ENCODE data around the gene URB1.
A peak's percentile ranks its signal among the peaks of the same experiment; 100 is the strongest.

The URB1 gene

GRCh38 chr21:32392880-32393676 is at the start of gene URB1 (continued):
- no peak for TF ChIP-seq ZNF302 (tag by site-specific recombination; IDR thresholded peaks at IDR 0.05; ENCODE audit: low read depth)
- no peak for TF ChIP-seq HIC1 (tag by site-specific recombination; IDR thresholded peaks at IDR 0.05)
- TF ChIP-seq ZSCAN4 (tag by site-specific recombination; IDR thresholded peaks at IDR 0.05): no peak
- no peak for TF ChIP-seq ZNF626 (tag by site-specific recombination; IDR thresholded peaks at IDR 0.05)
- no peak for TF ChIP-seq ZNF843 (tag by site-specific recombination; IDR thresholded peaks at IDR 0.05)
- no peak for TF ChIP-seq GLIS2 (tag by site-specific recombination; IDR thresholded peaks at IDR 0.05)
- TF ChIP-seq, protein P1, sequence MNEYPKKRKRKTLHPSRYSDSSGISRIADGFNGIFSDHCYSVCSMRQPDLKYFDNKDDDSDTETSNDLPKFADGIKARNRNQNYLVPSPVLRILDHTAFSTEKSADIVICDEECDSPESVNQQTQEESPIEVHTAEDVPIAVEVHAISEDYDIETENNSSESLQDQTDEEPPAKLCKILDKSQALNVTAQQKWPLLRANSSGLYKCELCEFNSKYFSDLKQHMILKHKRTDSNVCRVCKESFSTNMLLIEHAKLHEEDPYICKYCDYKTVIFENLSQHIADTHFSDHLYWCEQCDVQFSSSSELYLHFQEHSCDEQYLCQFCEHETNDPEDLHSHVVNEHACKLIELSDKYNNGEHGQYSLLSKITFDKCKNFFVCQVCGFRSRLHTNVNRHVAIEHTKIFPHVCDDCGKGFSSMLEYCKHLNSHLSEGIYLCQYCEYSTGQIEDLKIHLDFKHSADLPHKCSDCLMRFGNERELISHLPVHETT (tag by site-specific recombination; IDR thresholded peaks at IDR 0.05): peak; percentile 31; the same call in 1 of the 2 replicates
- TF ChIP-seq KLF9 (tag by site-specific recombination; IDR thresholded peaks at IDR 0.05; ENCODE audit: low read depth): peak; percentile 99
- TF ChIP-seq ZNF677 (tag by site-specific recombination; IDR thresholded peaks at IDR 0.05): no peak; the same call in 1 of the 2 replicates
- TF ChIP-seq, protein P2, sequence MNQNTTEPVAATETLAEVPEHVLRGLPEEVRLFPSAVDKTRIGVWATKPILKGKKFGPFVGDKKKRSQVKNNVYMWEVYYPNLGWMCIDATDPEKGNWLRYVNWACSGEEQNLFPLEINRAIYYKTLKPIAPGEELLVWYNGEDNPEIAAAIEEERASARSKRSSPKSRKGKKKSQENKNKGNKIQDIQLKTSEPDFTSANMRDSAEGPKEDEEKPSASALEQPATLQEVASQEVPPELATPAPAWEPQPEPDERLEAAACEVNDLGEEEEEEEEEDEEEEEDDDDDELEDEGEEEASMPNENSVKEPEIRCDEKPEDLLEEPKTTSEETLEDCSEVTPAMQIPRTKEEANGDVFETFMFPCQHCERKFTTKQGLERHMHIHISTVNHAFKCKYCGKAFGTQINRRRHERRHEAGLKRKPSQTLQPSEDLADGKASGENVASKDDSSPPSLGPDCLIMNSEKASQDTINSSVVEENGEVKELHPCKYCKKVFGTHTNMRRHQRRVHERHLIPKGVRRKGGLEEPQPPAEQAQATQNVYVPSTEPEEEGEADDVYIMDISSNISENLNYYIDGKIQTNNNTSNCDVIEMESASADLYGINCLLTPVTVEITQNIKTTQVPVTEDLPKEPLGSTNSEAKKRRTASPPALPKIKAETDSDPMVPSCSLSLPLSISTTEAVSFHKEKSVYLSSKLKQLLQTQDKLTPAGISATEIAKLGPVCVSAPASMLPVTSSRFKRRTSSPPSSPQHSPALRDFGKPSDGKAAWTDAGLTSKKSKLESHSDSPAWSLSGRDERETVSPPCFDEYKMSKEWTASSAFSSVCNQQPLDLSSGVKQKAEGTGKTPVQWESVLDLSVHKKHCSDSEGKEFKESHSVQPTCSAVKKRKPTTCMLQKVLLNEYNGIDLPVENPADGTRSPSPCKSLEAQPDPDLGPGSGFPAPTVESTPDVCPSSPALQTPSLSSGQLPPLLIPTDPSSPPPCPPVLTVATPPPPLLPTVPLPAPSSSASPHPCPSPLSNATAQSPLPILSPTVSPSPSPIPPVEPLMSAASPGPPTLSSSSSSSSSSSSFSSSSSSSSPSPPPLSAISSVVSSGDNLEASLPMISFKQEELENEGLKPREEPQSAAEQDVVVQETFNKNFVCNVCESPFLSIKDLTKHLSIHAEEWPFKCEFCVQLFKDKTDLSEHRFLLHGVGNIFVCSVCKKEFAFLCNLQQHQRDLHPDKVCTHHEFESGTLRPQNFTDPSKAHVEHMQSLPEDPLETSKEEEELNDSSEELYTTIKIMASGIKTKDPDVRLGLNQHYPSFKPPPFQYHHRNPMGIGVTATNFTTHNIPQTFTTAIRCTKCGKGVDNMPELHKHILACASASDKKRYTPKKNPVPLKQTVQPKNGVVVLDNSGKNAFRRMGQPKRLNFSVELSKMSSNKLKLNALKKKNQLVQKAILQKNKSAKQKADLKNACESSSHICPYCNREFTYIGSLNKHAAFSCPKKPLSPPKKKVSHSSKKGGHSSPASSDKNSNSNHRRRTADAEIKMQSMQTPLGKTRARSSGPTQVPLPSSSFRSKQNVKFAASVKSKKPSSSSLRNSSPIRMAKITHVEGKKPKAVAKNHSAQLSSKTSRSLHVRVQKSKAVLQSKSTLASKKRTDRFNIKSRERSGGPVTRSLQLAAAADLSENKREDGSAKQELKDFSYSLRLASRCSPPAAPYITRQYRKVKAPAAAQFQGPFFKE (tag by site-specific recombination; IDR thresholded peaks at IDR 0.05; ENCODE audit: borderline replicate concordance): no peak
- no peak for TF ChIP-seq ZNF280C (tag by site-specific recombination; IDR thresholded peaks at IDR 0.05)
- TF ChIP-seq, protein P3, sequence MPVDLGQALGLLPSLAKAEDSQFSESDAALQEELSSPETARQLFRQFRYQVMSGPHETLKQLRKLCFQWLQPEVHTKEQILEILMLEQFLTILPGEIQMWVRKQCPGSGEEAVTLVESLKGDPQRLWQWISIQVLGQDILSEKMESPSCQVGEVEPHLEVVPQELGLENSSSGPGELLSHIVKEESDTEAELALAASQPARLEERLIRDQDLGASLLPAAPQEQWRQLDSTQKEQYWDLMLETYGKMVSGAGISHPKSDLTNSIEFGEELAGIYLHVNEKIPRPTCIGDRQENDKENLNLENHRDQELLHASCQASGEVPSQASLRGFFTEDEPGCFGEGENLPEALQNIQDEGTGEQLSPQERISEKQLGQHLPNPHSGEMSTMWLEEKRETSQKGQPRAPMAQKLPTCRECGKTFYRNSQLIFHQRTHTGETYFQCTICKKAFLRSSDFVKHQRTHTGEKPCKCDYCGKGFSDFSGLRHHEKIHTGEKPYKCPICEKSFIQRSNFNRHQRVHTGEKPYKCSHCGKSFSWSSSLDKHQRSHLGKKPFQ (tag by site-specific recombination; IDR thresholded peaks at IDR 0.05): no peak
- TF ChIP-seq, protein P4, sequence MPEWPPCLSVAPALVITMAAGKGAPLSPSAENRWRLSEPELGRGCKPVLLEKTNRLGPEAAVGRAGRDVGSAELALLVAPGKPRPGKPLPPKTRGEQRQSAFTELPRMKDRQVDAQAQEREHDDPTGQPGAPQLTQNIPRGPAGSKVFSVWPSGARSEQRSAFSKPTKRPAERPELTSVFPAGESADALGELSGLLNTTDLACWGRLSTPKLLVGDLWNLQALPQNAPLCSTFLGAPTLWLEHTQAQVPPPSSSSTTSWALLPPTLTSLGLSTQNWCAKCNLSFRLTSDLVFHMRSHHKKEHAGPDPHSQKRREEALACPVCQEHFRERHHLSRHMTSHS (tag by site-specific recombination; IDR thresholded peaks at IDR 0.05): no peak
- no peak for TF ChIP-seq ZNF776 (tag by site-specific recombination; IDR thresholded peaks at IDR 0.05; ENCODE audit: borderline replicate concordance)
- no peak for TF ChIP-seq ZNF830 (tag by site-specific recombination; IDR thresholded peaks at IDR 0.05; ENCODE audit: low read depth)
- no peak for TF ChIP-seq ZBTB1 (tag by site-specific recombination; IDR thresholded peaks at IDR 0.05)
- peak; percentile 80 for TF ChIP-seq ZIC2 (tag by site-specific recombination; IDR thresholded peaks at IDR 0.05)
- TF ChIP-seq ZNF335 (tag by site-specific recombination; conservative IDR thresholded peaks at IDR 0.05): peak; percentile 99
- TF ChIP-seq ZBTB44 (tag by site-specific recombination; IDR thresholded peaks at IDR 0.05): 0 out of 2 replicates have a peak, but pooled peaks have one; percentile 3
- peak; percentile 45 for TF ChIP-seq ZNF629 (tag by site-specific recombination; IDR thresholded peaks at IDR 0.05)
- no peak for TF ChIP-seq GLI2 (tag by site-specific recombination; IDR thresholded peaks at IDR 0.05; ENCODE audit: borderline replicate concordance, low read depth)

Data from HEK293 (cell line).